Stimulated activated CD4-positive, alpha-beta T cell treated with anti-CD3 and anti-CD28 coated beads, Interleukin-2, amount 100 ng/mL, for 24 hours (primary cell): ENCODE measurements around the gene TRIM5.

Experiments
- DNase-seq, 2 donors: peaks; one replicate each; pipeline ENCODE4 v3.0.0-alpha.2; 2020

TRIM5 gene

GRCh38 chr11:5622802-5623201 lies 62.1 kb downstream of the TRIM5 start:
- DNase-seq: no peak

GRCh38 chr11:5621580-5621979 lies 63.3 kb downstream of the TRIM5 start:
- DNase-seq: no peak

- no peak for DNase-seq
These were observed 64.0 kb downstream of the TRIM5 start for GRCh38 chr11:5620651-5621521.

- DNase-seq: no peak
These were observed 66.1 kb downstream of the TRIM5 start for GRCh38 chr11:5618807-5619206.
